Urothelium cell line (cell line): ENCODE data around the gene GUCY2C.
A peak's percentile ranks its signal among the peaks of the same experiment; 100 is the strongest.
"Not testable (repeated sequence)": the region's sequence is repeated elsewhere in the genome, so short reads cannot be mapped to it uniquely, and the experiment has no call there.

Experiments
- DNase-seq: peaks from one replicate; pipeline ENCODE4 v3.0.0; 2011; ENCODE audit warnings: low spot score, mixed read lengths
- FAIRE-seq: peaks from 2 replicates; lab custom pipeline; 2011; peaks lifted over from hg19 to GRCh38; lab: Jason Lieb, UNC

Gene GUCY2C

GRCh38 chr12:14696265-14696741, at the start of gene GUCY2C:
TSS of gene GUCY2C (minus strand) at chr12:14696599. CDS start at chr12:14696448, 151 bp downstream.
- FAIRE-seq = peak; percentile 75
- DNase-seq = no peak

GRCh38 chr12:14743061-14743460, 46.7 kb upstream of the GUCY2C start:
- FAIRE-seq (no peak), DNase-seq (no peak)

GRCh38 chr12:14741942-14742341, 45.5 kb upstream of the GUCY2C start:
- FAIRE-seq (no peak), DNase-seq (no peak)

GRCh38 chr12:14741153-14741552, 44.8 kb upstream of the GUCY2C start:
- FAIRE-seq (no peak), DNase-seq (no peak)

GRCh38 chr12:14736441-14736840, 40.0 kb upstream of the GUCY2C start:
- not testable (repeated sequence) for DNase-seq, FAIRE-seq

- no peak for DNase-seq
- no peak for FAIRE-seq
These were observed 35.4 kb upstream of the GUCY2C start for GRCh38 chr12:14731821-14732220.

GRCh38 chr12:14729586-14729985, 33.2 kb upstream of the GUCY2C start:
- no peak for FAIRE-seq
- DNase-seq = no peak

GRCh38 chr12:14723763-14724162, 27.4 kb upstream of the GUCY2C start:
- DNase-seq = peak; percentile 44

GRCh38 chr12:14716848-14717444, 20.5 kb upstream of the GUCY2C start:
- peak; percentile 37 for FAIRE-seq

More at GRCh38 chr12:14723763-14724162, 27.4 kb upstream of the GUCY2C start:
- FAIRE-seq = peak; percentile 82

GRCh38 chr12:14714437-14714836, 18.0 kb upstream of the GUCY2C start:
- FAIRE-seq = no peak
- no peak for DNase-seq

More at GRCh38 chr12:14716848-14717444, 20.5 kb upstream of the GUCY2C start:
- peak; percentile 35 for DNase-seq

- peak; percentile 44 for FAIRE-seq
- DNase-seq = no peak
These were observed 14.4 kb upstream of the GUCY2C start for GRCh38 chr12:14710632-14711320.

GRCh38 chr12:14701809-14702568, 5.6 kb upstream of the GUCY2C start:
- DNase-seq (no peak), FAIRE-seq (no peak)

- FAIRE-seq (no peak), DNase-seq (no peak)
These were observed 4.5 kb upstream of the GUCY2C start for GRCh38 chr12:14700935-14701334.

GRCh38 chr12:14699923-14700322, 3.5 kb upstream of the GUCY2C start:
- DNase-seq = no peak
- FAIRE-seq = no peak

- FAIRE-seq = no peak
- DNase-seq = no peak
These were observed 2.2 kb upstream of the GUCY2C start for GRCh38 chr12:14698555-14698954.

- no peak for FAIRE-seq
- no peak for DNase-seq
These were observed 671 bp downstream of the GUCY2C start for GRCh38 chr12:14695715-14696141.

- no peak for DNase-seq
- no peak for FAIRE-seq
These were observed 1.4 kb downstream of the GUCY2C start for GRCh38 chr12:14694970-14695369.

GRCh38 chr12:14694145-14694714, 2.2 kb downstream of the GUCY2C start:
- DNase-seq (no peak), FAIRE-seq (no peak)

GRCh38 chr12:14693116-14693515, 3.3 kb downstream of the GUCY2C start:
- FAIRE-seq = no peak
- DNase-seq = no peak

- FAIRE-seq = no peak
- DNase-seq = no peak
These were observed 4.8 kb downstream of the GUCY2C start for GRCh38 chr12:14691560-14691959.

- DNase-seq = no peak
- no peak for FAIRE-seq
These were observed 6.4 kb downstream of the GUCY2C start for GRCh38 chr12:14689996-14690395.
